SK-N-SH treated with all-trans-retinoic acid at 6 μM for 48 hours (cell line): Measurements from ENCODE around the gene PDK1.

Experiments used
- ATAC-seq: fragments of 200-7000 bp; cut with Tn5 transposase; 3 replicates; pipeline ENCODE4 v1.9.1; 2020; ENCODE audit warnings: mild to moderate bottlenecking, moderate library complexity
- ARNTL ChIP-seq: fragments of 450-650 bp; formaldehyde crosslinking; IDR thresholded peaks from 2 replicates; pipeline ENCODE4 v1.5.0; 2020; ENCODE audit warnings: low read depth, mild to moderate bottlenecking, moderate library complexity, borderline replicate concordance
- BACH2 ChIP-seq: fragments of 250-450 bp; sonication (Bioruptor Pico); IDR thresholded peaks from 2 replicates; pipeline ENCODE4 v1.9.0; 2021; ENCODE audit warnings: mild to moderate bottlenecking, borderline replicate concordance
- CSDC2 ChIP-seq: fragments of 250-450 bp; sonication (Bioruptor Pico); IDR thresholded peaks from 2 replicates; pipeline ENCODE4 v1.5.0; 2020; ENCODE audit warnings: mild to moderate bottlenecking, moderate library complexity
- ESRRG ChIP-seq: fragments of 250-450 bp; sonication (Bioruptor Pico); IDR thresholded peaks from 2 replicates; pipeline ENCODE4 v1.6.1; 2021; ENCODE audit warnings: mild to moderate bottlenecking
- GLIS3 ChIP-seq: fragments of 250-450 bp; sonication (Bioruptor Pico); IDR thresholded peaks from 2 replicates; pipeline ENCODE4 v1.5.0; 2020; ENCODE audit warnings: mild to moderate bottlenecking, moderate library complexity
- PPARA ChIP-seq: fragments of 250-450 bp; sonication (Bioruptor Pico); IDR thresholded peaks from 2 replicates; pipeline ENCODE4 v1.5.0; 2020; ENCODE audit warnings: mild to moderate bottlenecking, borderline replicate concordance
- RARB ChIP-seq: fragments of 250-450 bp; sonication (Bioruptor Pico); IDR thresholded peaks from 2 replicates; pipeline ENCODE4 v1.8.0; 2021; ENCODE audit warnings: mild to moderate bottlenecking, moderate library complexity
- TCF4 ChIP-seq: fragments of 250-450 bp; sonication (Bioruptor Pico); IDR thresholded peaks from 2 replicates; pipeline ENCODE4 v1.8.0; 2021; ENCODE audit warnings: mild to moderate bottlenecking, moderate library complexity, borderline replicate concordance
- ZFP3 ChIP-seq: fragments of 250-450 bp; sonication (Bioruptor Pico); IDR thresholded peaks from 2 replicates; pipeline ENCODE4 v1.5.0; 2020; ENCODE audit warnings: mild to moderate bottlenecking, moderate library complexity
- ZFP30 ChIP-seq: fragments of 450-650 bp; formaldehyde crosslinking; IDR thresholded peaks from 2 replicates; pipeline ENCODE4 v1.5.0; 2022; ENCODE audit warnings: mild to moderate bottlenecking, moderate library complexity
- ZNF565 ChIP-seq: fragments of 450-650 bp; formaldehyde crosslinking; conservative IDR thresholded peaks from 2 replicates; pipeline ENCODE4 v1.5.0; 2020; ENCODE audit warnings: low read depth, mild to moderate bottlenecking, moderate library complexity
- ZNF70 ChIP-seq: fragments of 450-650 bp; formaldehyde crosslinking; IDR thresholded peaks from 2 replicates; pipeline ENCODE4 v1.5.0; 2020; ENCODE audit warnings: mild to moderate bottlenecking, moderate library complexity
- ZNF8 ChIP-seq: fragments of 450-650 bp; formaldehyde crosslinking; IDR thresholded peaks from 2 replicates; pipeline ENCODE4 v1.5.0; 2020; ENCODE audit warnings: mild to moderate bottlenecking, moderate library complexity
- TF ChIP-seq, protein P1 (sequence below): fragments of 250-450 bp; sonication (Bioruptor Pico); IDR thresholded peaks from 2 replicates; pipeline ENCODE4 v1.5.0; 2020; ENCODE audit warnings: mild to moderate bottlenecking, moderate library complexity
- TF ChIP-seq, protein P2 (sequence below): fragments of 250-450 bp; sonication (Bioruptor Pico); IDR thresholded peaks from 2 replicates; pipeline ENCODE4 v1.8.0; 2020; ENCODE audit warnings: mild to moderate bottlenecking, moderate library complexity, borderline replicate concordance
- TF ChIP-seq, protein P3 (sequence below): fragments of 250-450 bp; sonication (Bioruptor Pico); IDR thresholded peaks from 2 replicates; pipeline ENCODE4 v1.8.0; 2021; ENCODE audit warnings: low read depth, mild to moderate bottlenecking, moderate library complexity, borderline replicate concordance
- TF ChIP-seq, protein P4 (sequence below): fragments of 250-450 bp; sonication (Bioruptor Pico); IDR thresholded peaks from 2 replicates; pipeline ENCODE4 v1.5.1; 2021; ENCODE audit warnings: mild to moderate bottlenecking, moderate library complexity

Gene PDK1

DNA sequence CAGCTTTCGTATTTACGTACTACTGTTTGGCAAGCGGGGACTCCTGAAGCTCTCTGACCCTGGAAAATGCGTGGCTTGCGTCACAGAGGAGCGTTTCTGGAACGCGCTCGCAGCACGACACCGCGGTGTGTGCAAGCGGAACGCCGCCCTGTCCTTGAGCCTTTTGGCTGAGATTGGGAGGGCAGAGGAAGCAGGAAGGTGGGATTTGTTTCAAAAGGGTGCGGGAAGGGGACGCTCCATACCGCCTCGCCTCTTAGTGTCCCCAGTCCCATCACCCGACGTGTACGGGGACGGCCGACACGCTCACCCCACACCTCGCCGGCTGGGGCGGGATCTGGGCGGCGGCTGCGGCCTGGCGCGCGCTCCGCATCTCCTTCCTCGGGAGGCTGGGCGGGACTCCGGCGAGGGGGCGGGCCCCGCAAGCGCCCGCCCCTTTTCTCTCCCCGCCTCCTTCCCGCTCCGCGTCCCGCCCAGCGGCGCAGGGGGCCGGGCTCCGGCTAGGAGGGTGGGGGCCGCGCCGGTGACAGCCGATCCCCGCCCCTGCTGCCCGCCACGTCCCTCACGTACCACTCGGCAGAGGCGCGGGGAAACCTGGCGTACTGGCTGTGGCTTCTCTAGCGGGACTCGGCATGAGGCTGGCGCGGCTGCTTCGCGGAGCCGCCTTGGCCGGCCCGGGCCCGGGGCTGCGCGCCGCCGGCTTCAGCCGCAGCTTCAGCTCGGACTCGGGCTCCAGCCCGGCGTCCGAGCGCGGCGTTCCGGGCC, at the start of gene PDK1:
Gene PDK1 (plus strand): TSS at position 569 of the 762 bp plus-strand sequence. CDS start 61 bp downstream, at position 630.
- ATAC-seq: peak; percentile 94
- TF ChIP-seq ZFP3 (CRISPR knock-in tag) (no peak), BACH2 (CRISPR knock-in tag) (no peak), ZNF70 (CRISPR knock-in tag) (no peak), ZNF8 (CRISPR knock-in tag) (no peak), PPARA (CRISPR knock-in tag) (no peak), GLIS3 (CRISPR knock-in tag) (no peak), ZFP30 (CRISPR knock-in tag) (no peak)
- TF ChIP-seq, protein P1, sequence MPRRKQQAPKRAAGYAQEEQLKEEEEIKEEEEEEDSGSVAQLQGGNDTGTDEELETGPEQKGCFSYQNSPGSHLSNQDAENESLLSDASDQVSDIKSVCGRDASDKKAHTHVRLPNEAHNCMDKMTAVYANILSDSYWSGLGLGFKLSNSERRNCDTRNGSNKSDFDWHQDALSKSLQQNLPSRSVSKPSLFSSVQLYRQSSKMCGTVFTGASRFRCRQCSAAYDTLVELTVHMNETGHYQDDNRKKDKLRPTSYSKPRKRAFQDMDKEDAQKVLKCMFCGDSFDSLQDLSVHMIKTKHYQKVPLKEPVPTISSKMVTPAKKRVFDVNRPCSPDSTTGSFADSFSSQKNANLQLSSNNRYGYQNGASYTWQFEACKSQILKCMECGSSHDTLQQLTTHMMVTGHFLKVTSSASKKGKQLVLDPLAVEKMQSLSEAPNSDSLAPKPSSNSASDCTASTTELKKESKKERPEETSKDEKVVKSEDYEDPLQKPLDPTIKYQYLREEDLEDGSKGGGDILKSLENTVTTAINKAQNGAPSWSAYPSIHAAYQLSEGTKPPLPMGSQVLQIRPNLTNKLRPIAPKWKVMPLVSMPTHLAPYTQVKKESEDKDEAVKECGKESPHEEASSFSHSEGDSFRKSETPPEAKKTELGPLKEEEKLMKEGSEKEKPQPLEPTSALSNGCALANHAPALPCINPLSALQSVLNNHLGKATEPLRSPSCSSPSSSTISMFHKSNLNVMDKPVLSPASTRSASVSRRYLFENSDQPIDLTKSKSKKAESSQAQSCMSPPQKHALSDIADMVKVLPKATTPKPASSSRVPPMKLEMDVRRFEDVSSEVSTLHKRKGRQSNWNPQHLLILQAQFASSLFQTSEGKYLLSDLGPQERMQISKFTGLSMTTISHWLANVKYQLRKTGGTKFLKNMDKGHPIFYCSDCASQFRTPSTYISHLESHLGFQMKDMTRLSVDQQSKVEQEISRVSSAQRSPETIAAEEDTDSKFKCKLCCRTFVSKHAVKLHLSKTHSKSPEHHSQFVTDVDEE (CRISPR knock-in tag): no peak
- TF ChIP-seq, protein P2, sequence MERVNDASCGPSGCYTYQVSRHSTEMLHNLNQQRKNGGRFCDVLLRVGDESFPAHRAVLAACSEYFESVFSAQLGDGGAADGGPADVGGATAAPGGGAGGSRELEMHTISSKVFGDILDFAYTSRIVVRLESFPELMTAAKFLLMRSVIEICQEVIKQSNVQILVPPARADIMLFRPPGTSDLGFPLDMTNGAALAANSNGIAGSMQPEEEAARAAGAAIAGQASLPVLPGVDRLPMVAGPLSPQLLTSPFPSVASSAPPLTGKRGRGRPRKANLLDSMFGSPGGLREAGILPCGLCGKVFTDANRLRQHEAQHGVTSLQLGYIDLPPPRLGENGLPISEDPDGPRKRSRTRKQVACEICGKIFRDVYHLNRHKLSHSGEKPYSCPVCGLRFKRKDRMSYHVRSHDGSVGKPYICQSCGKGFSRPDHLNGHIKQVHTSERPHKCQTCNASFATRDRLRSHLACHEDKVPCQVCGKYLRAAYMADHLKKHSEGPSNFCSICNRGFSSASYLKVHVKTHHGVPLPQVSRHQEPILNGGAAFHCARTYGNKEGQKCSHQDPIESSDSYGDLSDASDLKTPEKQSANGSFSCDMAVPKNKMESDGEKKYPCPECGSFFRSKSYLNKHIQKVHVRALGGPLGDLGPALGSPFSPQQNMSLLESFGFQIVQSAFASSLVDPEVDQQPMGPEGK (CRISPR knock-in tag): no peak

DNA sequence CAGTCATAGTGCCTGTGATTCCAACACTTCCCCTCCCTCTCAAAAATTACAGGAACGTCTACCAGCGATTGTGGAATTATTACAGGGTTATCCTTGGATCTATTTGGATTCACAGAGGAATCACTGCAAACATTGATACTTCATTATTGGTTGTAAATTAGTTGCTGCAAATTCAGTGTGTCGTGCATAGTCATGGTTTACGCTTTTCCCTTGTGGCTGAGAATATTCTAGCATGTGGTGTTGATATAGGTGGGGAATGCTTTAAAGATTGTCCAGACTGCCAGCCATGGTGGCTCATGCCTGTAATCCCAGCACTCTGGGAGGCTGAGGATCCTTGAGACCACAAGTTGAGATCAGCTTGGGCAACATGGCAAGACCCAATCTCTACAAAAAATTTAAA, 48.7 kb upstream of the PDK1 start:
- no peak for ATAC-seq
- TF ChIP-seq BACH2 (CRISPR knock-in tag): no peak
- TF ChIP-seq CSDC2 (CRISPR knock-in tag): no peak
- TF ChIP-seq ESRRG: no peak
- TF ChIP-seq ZNF70 (CRISPR knock-in tag): no peak
- no peak for TF ChIP-seq RARB (CRISPR knock-in tag)

DNA sequence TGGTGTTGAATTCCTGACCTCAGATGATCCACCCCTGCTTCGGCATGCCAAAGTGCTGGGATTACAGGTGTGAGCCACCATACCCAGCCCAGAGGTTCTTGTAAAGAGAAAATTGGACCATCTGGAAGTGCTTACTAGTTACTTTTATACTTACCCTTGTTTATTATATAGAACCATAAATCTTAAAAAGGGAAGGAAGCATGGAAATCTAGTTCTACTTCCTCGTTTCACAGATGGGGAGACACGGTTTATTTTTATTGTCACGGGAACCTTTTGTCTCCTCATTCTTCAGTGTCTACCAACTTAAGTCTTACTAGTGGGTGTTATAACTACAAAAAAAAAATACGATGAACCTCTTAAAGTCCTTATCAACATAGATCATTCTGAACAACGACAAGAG, 45.8 kb upstream of the PDK1 start:
- TF ChIP-seq ZNF8 (CRISPR knock-in tag) (no peak), ZNF565 (CRISPR knock-in tag) (no peak), BACH2 (CRISPR knock-in tag) (no peak), ZFP3 (CRISPR knock-in tag) (no peak), TCF4 (no peak), ZNF70 (CRISPR knock-in tag) (no peak)
- TF ChIP-seq, protein P3, sequence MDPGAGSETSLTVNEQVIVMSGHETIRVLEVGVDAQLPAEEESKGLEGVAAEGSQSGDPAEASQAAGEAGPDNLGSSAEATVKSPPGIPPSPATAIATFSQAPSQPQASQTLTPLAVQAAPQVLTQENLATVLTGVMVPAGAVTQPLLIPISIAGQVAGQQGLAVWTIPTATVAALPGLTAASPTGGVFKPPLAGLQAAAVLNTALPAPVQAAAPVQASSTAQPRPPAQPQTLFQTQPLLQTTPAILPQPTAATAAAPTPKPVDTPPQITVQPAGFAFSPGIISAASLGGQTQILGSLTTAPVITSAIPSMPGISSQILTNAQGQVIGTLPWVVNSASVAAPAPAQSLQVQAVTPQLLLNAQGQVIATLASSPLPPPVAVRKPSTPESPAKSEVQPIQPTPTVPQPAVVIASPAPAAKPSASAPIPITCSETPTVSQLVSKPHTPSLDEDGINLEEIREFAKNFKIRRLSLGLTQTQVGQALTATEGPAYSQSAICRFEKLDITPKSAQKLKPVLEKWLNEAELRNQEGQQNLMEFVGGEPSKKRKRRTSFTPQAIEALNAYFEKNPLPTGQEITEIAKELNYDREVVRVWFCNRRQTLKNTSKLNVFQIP (CRISPR knock-in tag): no peak
- TF ChIP-seq, all 23 proteins: peak for 0

DNA sequence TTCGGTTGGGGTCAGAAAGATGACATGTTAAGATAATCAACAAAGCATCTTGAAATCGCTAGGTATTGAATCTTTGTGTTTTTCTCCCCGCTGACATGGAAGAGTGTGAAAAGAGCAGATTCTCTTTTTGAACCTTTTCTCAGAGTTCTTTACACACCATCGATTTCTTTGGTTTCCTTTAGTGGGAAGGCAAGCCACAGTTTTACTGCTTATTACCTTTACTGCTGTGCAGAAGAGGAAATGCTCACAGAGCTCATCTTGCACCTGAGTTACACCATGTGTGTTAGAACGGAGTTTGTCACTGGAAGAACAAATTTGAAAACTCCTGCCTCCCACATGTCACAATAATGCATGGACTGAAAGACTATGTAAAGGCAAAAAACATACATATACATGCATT, 45.3 kb upstream of the PDK1 start:
- TF ChIP-seq ARNTL (CRISPR knock-in tag) (no peak), PPARA (CRISPR knock-in tag) (no peak), ZFP30 (CRISPR knock-in tag) (no peak)
- TF ChIP-seq, protein P4, sequence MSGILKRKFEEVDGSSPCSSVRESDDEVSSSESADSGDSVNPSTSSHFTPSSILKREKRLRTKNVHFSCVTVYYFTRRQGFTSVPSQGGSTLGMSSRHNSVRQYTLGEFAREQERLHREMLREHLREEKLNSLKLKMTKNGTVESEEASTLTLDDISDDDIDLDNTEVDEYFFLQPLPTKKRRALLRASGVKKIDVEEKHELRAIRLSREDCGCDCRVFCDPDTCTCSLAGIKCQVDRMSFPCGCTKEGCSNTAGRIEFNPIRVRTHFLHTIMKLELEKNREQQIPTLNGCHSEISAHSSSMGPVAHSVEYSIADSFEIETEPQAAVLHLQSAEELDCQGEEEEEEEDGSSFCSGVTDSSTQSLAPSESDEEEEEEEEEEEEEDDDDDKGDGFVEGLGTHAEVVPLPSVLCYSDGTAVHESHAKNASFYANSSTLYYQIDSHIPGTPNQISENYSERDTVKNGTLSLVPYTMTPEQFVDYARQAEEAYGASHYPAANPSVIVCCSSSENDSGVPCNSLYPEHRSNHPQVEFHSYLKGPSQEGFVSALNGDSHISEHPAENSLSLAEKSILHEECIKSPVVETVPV (CRISPR knock-in tag): no peak
- ATAC-seq: no peak

More for the DNA sequence above, 45.8 kb upstream of the PDK1 start:
- no peak for ATAC-seq
